Endothelial cell of umbilical vein (primary cell): Measurements from ENCODE around the gene BARX1. TPM values are rescaled to one million over a fixed set of nuclear protein-coding genes. Genes with fewer than 3 reads are reported as not detected.

Experiments used
- BruUV-seq: library from RNA; stranded (reverse); fragments of 400-500 nt; replicated peaks from 2 replicates; lab custom pipeline; 2021; lab: Mats Ljungman, UMichigan
- CTCF ChIA-PET: fragments of 300-600, 350-600 bp; sonication (Branson Sonifier 250); formaldehyde crosslinking; loops from one replicate; lab custom pipeline; 2021; ENCODE audit warnings: antibody characterized with exemption, inconsistent platforms; lab: Charles Lee
- POLR2A ChIA-PET: fragments of 300-600, 350-600 bp; sonication (Branson Sonifier 250); formaldehyde crosslinking; loops from one replicate; lab custom pipeline; 2021; ENCODE audit warnings: antibody characterized with exemption, inconsistent platforms; lab: Charles Lee
- DNase-seq: peaks from one replicate; pipeline ENCODE4 v3.0.0-alpha.2; 2011; ENCODE audit warnings: low read depth, low spot score
- FAIRE-seq: peaks from 2 replicates; lab custom pipeline; 2011; peaks lifted over from hg19 to GRCh38; lab: Jason Lieb, UNC
- H2AFZ ChIP-seq: 2 replicates; pipeline ENCODE4 v1.6.0; 2012; ENCODE audit warnings: low read depth, low read length, control low read depth, inconsistent platforms
- H3K27ac ChIP-seq: 2 replicates; pipeline ENCODE4 v1.5.1; 2011; ENCODE audit warnings: low read depth, mild to moderate bottlenecking, control low read depth, low read length, moderate library complexity; ENCODE audit not compliant: insufficient read depth
- H3K27me3 ChIP-seq, 2 experiments: 2 replicates each; pipeline versions ENCODE4 v1.6.0 to v1.6.1; 2011; ENCODE audit warnings: low read length in 2 of 2, mixed read lengths in 1 of 2; ENCODE audit not compliant: control insufficient read depth in 2 of 2, insufficient read depth in 2 of 2
- H3K36me3 ChIP-seq, 2 experiments: 2 replicates in 1 of 2; 3 replicates in 1 of 2; pipeline ENCODE4 v1.5.1; 2011; ENCODE audit warnings: low read length in 2 of 2, mild to moderate bottlenecking in 1 of 2, moderate library complexity in 1 of 2; ENCODE audit not compliant: control insufficient read depth in 2 of 2, insufficient read depth in 2 of 2; ENCODE audit errors: extremely low read depth in 1 of 2
- H3K4me1 ChIP-seq: 3 replicates; pipeline ENCODE4 v1.5.1; 2011; ENCODE audit warnings: mild to moderate bottlenecking, low read length; ENCODE audit not compliant: control insufficient read depth, insufficient read depth; ENCODE audit errors: extremely low read depth
- H3K4me2 ChIP-seq: 2 replicates; pipeline ENCODE4 v1.6.1; 2011; ENCODE audit warnings: low read length, control low read depth, mixed read lengths; ENCODE audit not compliant: insufficient read depth
- H3K4me3 ChIP-seq, 3 experiments: fragments of 200-600 bp in 1 of 3; sonication (generic), shearing (Covaris generic) in 1 of 3; replicated peaks in 1 of 3; 2 replicates each; pipeline ENCODE4 v1.5.1; 2011 to 2016; ENCODE audit warnings: control low read depth in 3 of 3, low read length in 3 of 3, mild to moderate bottlenecking in 2 of 3, inconsistent platforms in 1 of 3, low read depth in 1 of 3, moderate library complexity in 1 of 3; ENCODE audit not compliant: insufficient read depth in 1 of 3
- H3K79me2 ChIP-seq: 2 replicates; pipeline ENCODE4 v1.6.0; 2012; ENCODE audit warnings: low read length, inconsistent platforms; ENCODE audit not compliant: control insufficient read depth, insufficient read depth
- H3K9ac ChIP-seq: replicated peaks from 2 replicates; pipeline ENCODE3; 2011; ENCODE audit warnings: low read length, control low read depth; ENCODE audit not compliant: insufficient read depth; ENCODE audit errors: extremely low read depth
- H3K9me1 ChIP-seq: replicated peaks from 3 replicates; pipeline ENCODE4 v1.6.0; 2011; ENCODE audit warnings: mild to moderate bottlenecking, low read length; ENCODE audit not compliant: control insufficient read depth, insufficient read depth; ENCODE audit errors: extremely low read depth
- H3K9me3 ChIP-seq: replicated peaks from 2 replicates; pipeline ENCODE4 v1.5.1; 2012; ENCODE audit warnings: low read length, inconsistent platforms; ENCODE audit not compliant: control insufficient read depth, insufficient read depth
- H4K20me1 ChIP-seq: replicated peaks from 2 replicates; pipeline ENCODE3; 2011; ENCODE audit warnings: mild to moderate bottlenecking, low read length; ENCODE audit not compliant: control insufficient read depth, insufficient read depth; ENCODE audit errors: extremely low read depth
- EZH2 ChIP-seq: IDR thresholded peaks from 2 replicates; pipeline ENCODE4 v1.6.1; 2012; ENCODE audit warnings: borderline replicate concordance, low read depth, mild to moderate bottlenecking, moderate library complexity, low read length, inconsistent platforms; ENCODE audit not compliant: severe bottlenecking
- FOS ChIP-seq: IDR thresholded peaks from 2 replicates; pipeline ENCODE4 v1.6.1; 2011; ENCODE audit warnings: mild to moderate bottlenecking, low read length, moderate library complexity, borderline replicate concordance; ENCODE audit not compliant: insufficient read depth
- GATA2 ChIP-seq: IDR thresholded peaks from 2 replicates; pipeline ENCODE4 v1.7.0; 2011; ENCODE audit warnings: low read depth, mild to moderate bottlenecking, moderate library complexity, mixed read lengths, low read length; ENCODE audit not compliant: insufficient read length, insufficient read depth
- JUN ChIP-seq: IDR thresholded peaks from 2 replicates; pipeline ENCODE4 v1.6.1; 2011; ENCODE audit warnings: borderline replicate concordance, low read depth; ENCODE audit not compliant: insufficient read length, insufficient read depth
- MAX ChIP-seq: IDR thresholded peaks from 2 replicates; pipeline ENCODE4 v1.6.1; 2011; ENCODE audit not compliant: insufficient read depth, insufficient read length
- MYC ChIP-seq: IDR thresholded peaks from one replicate; pipeline ENCODE4 v1.6.1; 2011; ENCODE audit warnings: mild to moderate bottlenecking, low read depth, low read length
- POLR2A ChIP-seq: IDR thresholded peaks from 2 replicates; pipeline ENCODE4 v1.6.1; 2012; ENCODE audit warnings: low read depth, mild to moderate bottlenecking, control low read depth, low read length
- POLR2AphosphoS5 ChIP-seq: IDR thresholded peaks from 2 replicates; pipeline ENCODE4 v1.6.1; 2012; ENCODE audit warnings: low read depth, mild to moderate bottlenecking, control low read depth, low read length, moderate library complexity; ENCODE audit not compliant: insufficient read depth
- dilution Hi-C: fragments of 300-500 bp; cut with MboI; formaldehyde crosslinking; loops from one replicate; pipeline ENCODE4 v1.15.0; 2019; ENCODE audit warnings: low sequenced_read_pairs; ENCODE audit not compliant: extremely low pct_ligation_motif_present
- intact Hi-C: fragments of 100-400 bp; cut with micrococcal nuclease; formaldehyde crosslinking; loops from one replicate; pipeline ENCODE4 v1.10.0; 2022
- polyA plus RNA-seq, 4 experiments: library from polyadenylated mRNA; depleted of rRNA in 3 of 4; stranded (reverse) in 3 of 4; unstranded in 1 of 4; fragments of >200 nt; gene quantifications; 2 replicates each; pipeline versions ENCODE4 v1.2.1 to v1.2.3, GENCODE V29; 2011 to 2012; ENCODE audit warnings: missing spikeins in 1 of 4
- total RNA-seq: library from RNA; stranded (reverse); gene quantifications from 2 replicates; pipeline ENCODE4 v1.2.3, GENCODE V29; 2021
- TF ChIP-seq, protein P1 (sequence below), 2 donors: IDR thresholded peaks; 1 replicate in 1 of 2; 2 replicates in 1 of 2; pipeline ENCODE4 v1.5.1; 2011; ENCODE audit warnings: low read length in 2 of 2, mild to moderate bottlenecking in 2 of 2, moderate library complexity in 2 of 2, control low read depth in 1 of 2, inconsistent platforms in 1 of 2, low read depth in 1 of 2; ENCODE audit not compliant: insufficient read depth in 1 of 2; ENCODE audit errors: extremely low read depth in 1 of 2

Gene BARX1
- total and polyA plus RNA-seq, 2 donors (not counting 3 experiments of a cell fraction or from before 2014, with no cell fraction given), result not detected

DNA sequence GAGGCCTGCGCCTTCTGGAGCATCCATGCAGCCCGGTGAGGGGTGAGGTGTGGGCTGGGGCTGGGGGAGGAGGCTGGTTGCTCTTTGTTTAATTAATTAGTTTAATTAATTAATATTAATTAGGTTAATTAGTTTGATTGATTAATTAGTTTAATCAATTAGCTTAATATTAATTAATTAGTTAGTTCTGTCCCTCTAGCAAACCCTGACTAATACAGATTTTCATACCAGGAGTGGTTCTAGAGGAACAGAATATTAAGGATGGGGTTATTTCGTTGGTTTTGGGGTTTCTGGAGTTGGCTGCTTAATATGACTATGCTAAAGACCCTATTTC, 14.1 kb upstream of the BARX1 start:
- no peaks in the 10 kb centered on the region for H3K36me3 ChIP-seq
- no peaks in the 10 kb centered on the region for H3K9me1 ChIP-seq
- no peaks in the 10 kb centered on the region for H4K20me1 ChIP-seq
- no peaks in the 10 kb centered on the region for H3K79me2 ChIP-seq
- no peak overlapping the region for H3K27ac ChIP-seq
- no peak overlapping the region for H3K4me3 ChIP-seq
- FAIRE-seq (no peak), DNase-seq (no peak)
- BruUV-seq, result no TSS peak
- dilution Hi-C loops, result no loop called here
- peaks cover 0 to 2% of the 10 kb centered on the region in 2 experiments for H3K27me3 ChIP-seq
- CTCF ChIA-PET, result no interaction called here
- no peak for TF ChIP-seq GATA2
- no peak for TF ChIP-seq JUN
- no peak for TF ChIP-seq FOS
- no peak for TF ChIP-seq EZH2
- TF ChIP-seq, protein P1, sequence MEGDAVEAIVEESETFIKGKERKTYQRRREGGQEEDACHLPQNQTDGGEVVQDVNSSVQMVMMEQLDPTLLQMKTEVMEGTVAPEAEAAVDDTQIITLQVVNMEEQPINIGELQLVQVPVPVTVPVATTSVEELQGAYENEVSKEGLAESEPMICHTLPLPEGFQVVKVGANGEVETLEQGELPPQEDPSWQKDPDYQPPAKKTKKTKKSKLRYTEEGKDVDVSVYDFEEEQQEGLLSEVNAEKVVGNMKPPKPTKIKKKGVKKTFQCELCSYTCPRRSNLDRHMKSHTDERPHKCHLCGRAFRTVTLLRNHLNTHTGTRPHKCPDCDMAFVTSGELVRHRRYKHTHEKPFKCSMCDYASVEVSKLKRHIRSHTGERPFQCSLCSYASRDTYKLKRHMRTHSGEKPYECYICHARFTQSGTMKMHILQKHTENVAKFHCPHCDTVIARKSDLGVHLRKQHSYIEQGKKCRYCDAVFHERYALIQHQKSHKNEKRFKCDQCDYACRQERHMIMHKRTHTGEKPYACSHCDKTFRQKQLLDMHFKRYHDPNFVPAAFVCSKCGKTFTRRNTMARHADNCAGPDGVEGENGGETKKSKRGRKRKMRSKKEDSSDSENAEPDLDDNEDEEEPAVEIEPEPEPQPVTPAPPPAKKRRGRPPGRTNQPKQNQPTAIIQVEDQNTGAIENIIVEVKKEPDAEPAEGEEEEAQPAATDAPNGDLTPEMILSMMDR (IDR thresholded peaks at IDR 0.05; ENCODE audit: extremely low read depth in 1 of 2, insufficient read depth in 1 of 2, low read depth in 1 of 2, low read length in 2 of 2), result no peak
- no peak for TF ChIP-seq MYC
- no peak for TF ChIP-seq POLR2AphosphoS5
- no peak for TF ChIP-seq MAX
- TF ChIP-seq POLR2A, result no peak
- no peaks in the 10 kb centered on the region for H3K9me3 ChIP-seq
- intact Hi-C loops, result no loop called here
- POLR2A ChIA-PET, result no interaction called here
- H3K4me2 ChIP-seq, result no peak overlapping the region
- H2AFZ ChIP-seq, result no peak overlapping the region
- no peak overlapping the region for H3K9ac ChIP-seq
- no peaks in the 10 kb centered on the region for H3K4me1 ChIP-seq
